GM12872 (cell line): ENCODE measurements around the gene GSDME.

Experiments
- TF ChIP-seq, protein P1 (sequence below): IDR thresholded peaks from 3 replicates; pipeline ENCODE4 v1.5.1; 2011; ENCODE audit warnings: low read depth, mild to moderate bottlenecking, low read length, moderate library complexity; ENCODE audit not compliant: insufficient read depth

Gene GSDME

DNA sequence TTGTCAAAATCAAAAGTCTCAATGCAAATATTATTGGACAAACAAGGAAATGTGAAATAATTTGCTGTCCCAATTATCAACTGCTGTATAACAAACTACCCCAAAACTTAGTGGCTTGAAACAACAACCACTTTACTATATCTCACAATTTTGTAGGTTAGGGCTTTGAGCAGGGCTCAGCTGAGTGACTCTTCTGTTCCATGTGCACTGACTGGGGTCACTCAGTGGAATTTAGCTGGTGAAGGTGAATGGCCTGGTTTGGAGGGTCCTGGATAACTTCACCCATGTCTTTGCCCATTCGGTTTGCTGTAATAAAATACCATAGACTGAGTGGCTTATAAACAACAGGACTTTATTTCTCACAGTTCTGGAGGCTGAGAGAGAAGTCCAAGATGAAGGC is 3.7 kb upstream of the GSDME start:
- TF ChIP-seq, protein P1, sequence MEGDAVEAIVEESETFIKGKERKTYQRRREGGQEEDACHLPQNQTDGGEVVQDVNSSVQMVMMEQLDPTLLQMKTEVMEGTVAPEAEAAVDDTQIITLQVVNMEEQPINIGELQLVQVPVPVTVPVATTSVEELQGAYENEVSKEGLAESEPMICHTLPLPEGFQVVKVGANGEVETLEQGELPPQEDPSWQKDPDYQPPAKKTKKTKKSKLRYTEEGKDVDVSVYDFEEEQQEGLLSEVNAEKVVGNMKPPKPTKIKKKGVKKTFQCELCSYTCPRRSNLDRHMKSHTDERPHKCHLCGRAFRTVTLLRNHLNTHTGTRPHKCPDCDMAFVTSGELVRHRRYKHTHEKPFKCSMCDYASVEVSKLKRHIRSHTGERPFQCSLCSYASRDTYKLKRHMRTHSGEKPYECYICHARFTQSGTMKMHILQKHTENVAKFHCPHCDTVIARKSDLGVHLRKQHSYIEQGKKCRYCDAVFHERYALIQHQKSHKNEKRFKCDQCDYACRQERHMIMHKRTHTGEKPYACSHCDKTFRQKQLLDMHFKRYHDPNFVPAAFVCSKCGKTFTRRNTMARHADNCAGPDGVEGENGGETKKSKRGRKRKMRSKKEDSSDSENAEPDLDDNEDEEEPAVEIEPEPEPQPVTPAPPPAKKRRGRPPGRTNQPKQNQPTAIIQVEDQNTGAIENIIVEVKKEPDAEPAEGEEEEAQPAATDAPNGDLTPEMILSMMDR, result no peak

DNA sequence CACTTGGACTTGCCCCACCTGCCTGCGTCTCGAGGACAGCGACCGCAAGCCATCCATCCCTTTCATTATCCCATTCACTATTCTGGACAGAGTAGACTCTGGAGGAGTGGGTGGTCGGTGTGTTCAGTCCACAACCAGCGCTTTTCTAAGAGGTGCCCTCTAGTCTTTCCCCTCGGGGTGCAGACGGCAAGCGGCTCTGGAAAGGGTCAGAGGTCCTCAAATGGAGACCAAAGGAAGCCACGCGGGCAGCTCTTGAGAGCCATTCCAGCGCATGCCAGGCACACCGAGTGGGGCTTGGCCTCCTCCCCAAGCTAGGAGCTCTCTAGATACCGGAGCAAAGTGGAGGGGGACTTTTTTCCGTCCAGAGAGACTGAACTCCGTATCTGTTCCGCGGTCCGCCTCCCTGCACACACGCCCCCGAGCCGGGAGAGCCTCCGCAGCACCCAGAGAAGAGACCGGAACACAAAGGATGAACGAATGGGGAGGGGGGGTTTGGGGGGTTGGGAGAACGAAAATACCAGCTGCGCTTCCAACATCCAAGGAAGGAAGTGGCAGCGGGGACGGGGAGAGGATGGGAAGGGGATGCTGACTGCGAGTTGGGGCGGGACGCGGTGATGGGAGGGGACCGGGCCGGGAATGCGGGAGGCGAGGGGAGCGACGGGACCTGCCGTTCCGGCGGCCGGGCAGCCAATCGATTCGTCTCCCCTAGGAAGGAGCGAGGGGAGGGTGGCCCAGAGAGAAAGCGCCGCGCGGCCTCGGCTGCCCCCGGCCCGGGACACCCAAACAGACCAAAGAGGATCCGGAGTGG is 515 bp downstream of the GSDME start:
- TF ChIP-seq, protein P1, result no peak

DNA sequence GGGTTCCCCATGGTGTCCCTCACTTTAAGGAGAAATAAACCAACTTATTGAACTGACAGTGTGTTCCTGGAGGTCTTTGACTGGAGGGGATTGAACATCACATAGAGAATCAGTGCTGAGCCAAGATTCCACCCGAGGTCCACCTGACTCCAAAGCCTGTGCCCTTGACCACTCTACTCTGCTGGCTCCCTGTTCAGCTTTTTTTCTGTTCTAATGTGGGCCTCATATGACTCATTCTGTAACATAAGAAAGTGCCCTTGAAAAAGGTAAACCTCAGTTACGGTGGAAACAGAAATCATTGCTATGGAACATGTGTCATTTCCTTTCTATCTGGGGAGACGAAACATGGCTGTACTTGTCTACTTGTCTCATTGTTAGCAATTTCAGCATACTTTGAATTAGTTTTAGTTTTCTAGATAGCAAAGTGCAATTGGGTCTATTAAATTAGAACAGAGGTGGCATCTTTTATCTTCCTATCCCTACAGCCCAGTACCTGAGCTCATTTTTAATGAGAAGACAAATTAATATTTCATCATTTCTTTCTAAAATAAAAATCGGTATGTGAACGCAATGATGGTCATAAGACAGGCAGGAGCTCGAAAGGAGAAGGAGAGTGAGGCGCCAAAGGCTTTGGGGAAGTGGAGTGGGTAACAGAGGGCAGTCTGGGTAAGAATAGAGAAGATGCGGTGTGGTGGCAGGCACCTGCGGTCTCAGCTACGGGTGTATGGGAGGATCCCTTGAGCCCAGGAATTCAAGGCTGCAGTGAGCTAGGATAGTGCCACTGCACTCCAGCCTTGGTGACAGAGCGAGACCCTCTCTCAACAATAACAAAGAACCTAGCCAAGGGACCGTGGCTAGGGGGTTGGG is 1.5 kb downstream of the GSDME start:
- TF ChIP-seq, protein P1, result no peak

DNA sequence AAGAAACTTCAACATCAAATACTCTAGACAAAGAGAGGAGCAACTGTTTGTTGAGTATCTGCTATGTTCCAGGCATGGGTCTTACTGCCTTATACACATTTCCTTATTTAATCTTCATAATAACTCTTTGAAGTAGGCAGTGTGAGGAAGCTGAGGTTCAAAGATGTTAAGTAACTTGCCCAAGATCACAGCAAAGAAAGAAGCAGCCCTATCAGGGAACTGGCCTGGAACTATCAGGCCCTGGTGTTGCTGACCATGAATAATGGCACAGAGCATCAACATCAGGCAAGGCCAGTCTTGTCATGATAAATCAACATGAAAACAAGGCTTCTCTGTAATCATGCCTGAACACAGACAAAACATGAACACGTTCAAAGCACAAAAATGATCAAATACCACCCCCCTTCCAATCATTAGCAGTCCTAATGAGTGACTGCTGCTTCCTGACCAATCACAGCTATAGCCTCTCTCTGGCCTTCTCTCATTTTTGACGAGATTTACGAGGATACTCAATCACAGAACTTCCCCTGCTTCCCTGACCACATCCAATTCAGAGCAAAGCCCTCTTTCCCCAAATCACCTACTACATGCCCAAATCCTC is 2.3 kb downstream of the GSDME start:
- TF ChIP-seq, protein P1, result no peak

DNA sequence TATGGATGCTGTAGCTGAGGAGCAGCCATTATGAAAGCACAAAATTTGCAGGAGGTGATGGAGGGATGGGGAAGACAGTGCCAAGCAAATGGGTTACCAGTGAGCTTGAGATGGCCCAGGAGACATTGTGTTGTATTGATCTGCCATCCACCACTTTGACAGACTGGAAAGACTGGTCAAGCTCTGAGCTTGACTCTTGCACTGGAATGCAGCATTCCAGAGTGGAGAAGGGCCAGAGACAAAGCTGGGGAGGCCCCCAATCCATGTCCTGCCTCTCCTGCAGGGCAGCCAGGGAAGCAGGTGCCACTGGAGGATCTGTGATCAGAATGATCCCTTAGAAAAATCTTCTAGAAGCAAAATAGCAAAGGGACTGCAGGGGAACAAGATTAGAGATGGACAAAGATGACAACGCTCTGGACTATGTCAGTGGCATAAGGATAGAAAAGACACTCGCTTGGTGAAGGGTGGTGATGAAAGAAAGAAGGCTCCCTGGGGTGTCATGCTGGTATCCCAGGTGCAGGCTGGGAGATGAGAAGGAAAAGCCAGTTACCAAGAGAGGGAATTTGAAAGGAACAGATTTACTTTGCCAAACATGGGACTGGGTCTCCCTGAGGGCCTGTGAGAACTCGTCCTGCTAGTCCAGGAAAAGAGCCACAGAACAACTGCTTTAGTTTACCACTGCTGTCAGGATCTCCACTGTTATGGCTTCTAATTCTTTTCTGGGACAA is 5.0 kb downstream of the GSDME start:
- TF ChIP-seq, protein P1, result no peak

DNA sequence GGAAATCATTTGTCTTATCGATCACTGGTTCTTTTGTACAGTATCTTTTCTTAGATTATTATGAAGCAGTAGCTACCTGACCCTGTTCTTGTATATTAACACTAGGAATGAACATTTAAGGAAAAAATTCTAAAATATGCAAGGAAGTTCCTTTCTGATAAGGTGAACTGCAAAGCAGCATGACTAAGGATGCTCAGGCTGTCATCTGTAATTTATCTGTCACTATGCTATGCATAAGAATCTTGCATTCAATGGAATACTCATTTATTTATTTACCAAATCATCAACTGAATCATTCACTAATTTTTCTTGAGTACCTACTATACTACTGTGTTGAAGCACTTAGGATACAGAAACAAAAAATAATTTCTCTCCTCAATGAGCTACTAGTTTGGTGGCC is 5.8 kb downstream of the GSDME start:
- TF ChIP-seq, protein P1, result no peak
